ENCODE data around the gene GOLGB1.
"Not testable (repeated sequence)": the region's sequence is repeated elsewhere in the genome, so short reads cannot be mapped to it uniquely, and the experiment has no call there.

Gene GOLGB1

DNA sequence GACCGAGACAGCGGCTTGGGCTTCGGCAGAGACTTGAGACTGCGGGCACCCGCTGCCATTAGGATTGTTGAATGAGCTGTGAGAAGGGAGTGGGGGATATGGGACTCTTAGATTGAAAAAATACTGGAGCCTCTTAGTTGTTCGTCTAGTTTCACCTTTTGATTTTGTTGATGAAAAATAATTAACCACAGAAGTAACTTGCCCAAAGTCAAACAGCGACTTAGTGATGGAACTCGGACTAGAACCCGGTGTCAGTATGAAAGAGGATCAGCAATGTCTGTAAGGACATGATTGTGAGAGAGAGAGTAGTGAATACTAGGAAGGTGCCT, 510 bp upstream of the GOLGB1 start:
- no peak for TF ChIP-seq EZH2phosphoT487 (IDR thresholded peaks at IDR 0.05; ENCODE audit: low read depth)
- TF ChIP-seq, protein P1, sequence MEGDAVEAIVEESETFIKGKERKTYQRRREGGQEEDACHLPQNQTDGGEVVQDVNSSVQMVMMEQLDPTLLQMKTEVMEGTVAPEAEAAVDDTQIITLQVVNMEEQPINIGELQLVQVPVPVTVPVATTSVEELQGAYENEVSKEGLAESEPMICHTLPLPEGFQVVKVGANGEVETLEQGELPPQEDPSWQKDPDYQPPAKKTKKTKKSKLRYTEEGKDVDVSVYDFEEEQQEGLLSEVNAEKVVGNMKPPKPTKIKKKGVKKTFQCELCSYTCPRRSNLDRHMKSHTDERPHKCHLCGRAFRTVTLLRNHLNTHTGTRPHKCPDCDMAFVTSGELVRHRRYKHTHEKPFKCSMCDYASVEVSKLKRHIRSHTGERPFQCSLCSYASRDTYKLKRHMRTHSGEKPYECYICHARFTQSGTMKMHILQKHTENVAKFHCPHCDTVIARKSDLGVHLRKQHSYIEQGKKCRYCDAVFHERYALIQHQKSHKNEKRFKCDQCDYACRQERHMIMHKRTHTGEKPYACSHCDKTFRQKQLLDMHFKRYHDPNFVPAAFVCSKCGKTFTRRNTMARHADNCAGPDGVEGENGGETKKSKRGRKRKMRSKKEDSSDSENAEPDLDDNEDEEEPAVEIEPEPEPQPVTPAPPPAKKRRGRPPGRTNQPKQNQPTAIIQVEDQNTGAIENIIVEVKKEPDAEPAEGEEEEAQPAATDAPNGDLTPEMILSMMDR (IDR thresholded peaks at IDR 0.05; ENCODE audit: low read depth, low read length) = no peak
- Histone ChIP-seq H2AFZ (ENCODE audit: low read depth, low read length) (no peak overlapping the region), H3K9me3 (ENCODE audit: insufficient read depth, low read length) (no peaks in the 10 kb centered on the region), H3K27me3 (ENCODE audit: low read depth, low read length) (no peaks in the 10 kb centered on the region), H3K27ac (ENCODE audit: low read length) (no peak overlapping the region), H4K20me1 (ENCODE audit: insufficient read depth, low read length) (peaks cover 5% of the 10 kb centered on the region; the same call in 1 of the 2 replicates), H3K79me2 (ENCODE audit: low read length) (peaks cover 30% of the 10 kb centered on the region), H3K4me3 (ENCODE audit: low read length) (peak overlapping the region; percentile 95), H3K4me1 (ENCODE audit: low read length) (peaks cover 26% of the 10 kb centered on the region), H3K9ac (ENCODE audit: low read length) (peak overlapping the region; percentile 69), H3K4me2 (ENCODE audit: low read length) (peak overlapping the region; percentile 85), H3K36me3 (replicated peaks; ENCODE audit: low read depth, low read length) (no peaks in the 10 kb centered on the region)

DNA sequence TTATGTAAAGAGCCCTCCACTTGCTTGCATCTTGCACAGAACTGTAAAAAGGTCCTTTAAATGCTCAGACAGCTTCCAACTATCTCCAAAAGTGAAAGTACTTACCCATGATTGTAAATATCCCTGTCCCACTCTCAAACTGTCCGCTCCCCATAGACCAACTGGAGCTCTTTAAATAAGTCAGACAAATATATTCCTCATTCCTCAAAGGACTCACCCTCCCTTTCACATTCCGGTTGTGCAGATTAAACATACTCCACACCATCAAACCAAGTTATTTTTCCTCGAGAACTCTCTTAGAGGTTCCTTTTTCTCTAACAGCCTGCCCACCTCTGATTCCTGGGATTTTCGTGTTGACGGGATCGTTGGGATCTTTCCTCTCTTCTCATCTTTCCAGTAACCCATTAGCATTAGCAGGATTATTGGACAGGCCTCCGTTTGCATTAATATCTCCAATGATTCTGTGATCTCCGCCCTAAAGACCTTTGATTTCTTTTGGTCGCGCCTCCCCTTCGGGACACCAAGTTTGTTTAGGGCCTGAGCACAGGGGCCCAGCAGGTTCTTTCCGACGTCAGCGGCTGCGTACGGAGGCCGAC, 763 bp downstream of the GOLGB1 start:
- no peaks in the 10 kb centered on the region for H3K36me3 ChIP-seq (replicated peaks; ENCODE audit: low read depth, low read length)
- no peaks in the 10 kb centered on the region for H3K9me3 ChIP-seq (ENCODE audit: insufficient read depth, low read length)
- peak overlapping the region; percentile 54 for H3K27ac ChIP-seq (ENCODE audit: low read length)
- H3K9ac ChIP-seq (ENCODE audit: low read length) = peak overlapping the region; percentile 77
- H2AFZ ChIP-seq (ENCODE audit: low read depth, low read length) = peak overlapping the region; percentile 66; the same call in 1 of the 2 replicates
- peaks cover 26% of the 10 kb centered on the region for H3K4me1 ChIP-seq (ENCODE audit: low read length)
- H3K4me3 ChIP-seq (ENCODE audit: low read length) = peak overlapping the region; percentile 95
- H3K4me2 ChIP-seq (ENCODE audit: low read length) = peak overlapping the region; percentile 92
- H3K27me3 ChIP-seq (ENCODE audit: low read depth, low read length) = no peaks in the 10 kb centered on the region
- TF ChIP-seq EZH2phosphoT487 (IDR thresholded peaks at IDR 0.05; ENCODE audit: low read depth) = no peak
- TF ChIP-seq, protein P1 (IDR thresholded peaks at IDR 0.05; ENCODE audit: low read depth, low read length) = no peak
- peaks cover 9% of the 10 kb centered on the region; the same call in 1 of the 2 replicates for H4K20me1 ChIP-seq (ENCODE audit: insufficient read depth, low read length)
- peaks cover 30% of the 10 kb centered on the region for H3K79me2 ChIP-seq (ENCODE audit: low read length)

DNA sequence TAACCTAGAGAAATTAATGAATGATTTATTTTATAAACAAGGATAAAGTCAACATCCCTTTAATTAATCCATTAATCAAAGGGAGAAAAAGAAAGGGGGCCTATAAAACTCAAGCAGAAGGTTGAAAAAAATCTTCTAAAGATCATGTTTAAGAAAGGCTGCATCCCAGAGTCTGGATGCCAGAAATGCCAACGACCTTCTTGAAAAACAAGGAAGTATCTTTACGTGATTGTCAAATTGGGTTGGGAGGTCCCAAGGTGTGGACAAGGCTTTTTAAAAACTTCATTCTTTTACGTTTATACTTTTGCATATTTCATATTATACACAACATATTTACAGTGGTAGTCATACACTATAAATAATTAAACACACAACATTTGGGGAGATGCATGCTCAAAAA, 1.6 kb downstream of the GOLGB1 start:
- TF ChIP-seq, protein P1 (IDR thresholded peaks at IDR 0.05; ENCODE audit: low read depth, low read length) = no peak
- TF ChIP-seq EZH2phosphoT487 (IDR thresholded peaks at IDR 0.05; ENCODE audit: low read depth) = no peak
- Histone ChIP-seq H3K27me3 (ENCODE audit: low read depth, low read length) (no peaks in the 10 kb centered on the region), H3K79me2 (ENCODE audit: low read length) (peaks cover 34% of the 10 kb centered on the region), H2AFZ (ENCODE audit: low read depth, low read length) (no peak overlapping the region), H3K9me3 (ENCODE audit: insufficient read depth, low read length) (no peaks in the 10 kb centered on the region), H3K36me3 (replicated peaks; ENCODE audit: low read depth, low read length) (no peaks in the 10 kb centered on the region), H4K20me1 (ENCODE audit: insufficient read depth, low read length) (peaks cover 9% of the 10 kb centered on the region; the same call in 1 of the 2 replicates), H3K9ac (ENCODE audit: low read length) (peak overlapping the region; percentile 77; the same call in 1 of the 2 replicates), H3K4me1 (ENCODE audit: low read length) (peaks cover 26% of the 10 kb centered on the region), H3K4me3 (ENCODE audit: low read length) (peak overlapping the region; percentile 95), H3K4me2 (ENCODE audit: low read length) (peak overlapping the region; percentile 92), H3K27ac (ENCODE audit: low read length) (no peak overlapping the region)

DNA sequence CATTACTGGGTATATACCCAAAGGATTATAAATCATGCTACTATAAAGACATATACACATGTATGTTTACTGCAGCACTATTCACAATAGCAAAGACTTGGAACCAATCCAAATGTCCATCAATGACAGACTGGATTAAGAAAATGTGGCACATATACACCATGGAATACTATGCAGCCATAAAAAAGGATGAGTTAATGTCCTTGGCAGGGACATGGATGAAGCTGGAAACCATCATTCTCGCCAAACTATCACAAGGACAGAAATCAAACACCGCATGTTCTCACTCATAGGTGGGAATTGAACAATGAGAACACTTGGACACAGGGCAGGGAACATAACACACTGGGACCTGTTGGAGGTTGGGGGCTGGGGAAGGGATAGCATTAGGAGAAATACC, 6.4 kb downstream of the GOLGB1 start:
- not testable (repeated sequence) for H3K9ac ChIP-seq (ENCODE audit: low read length); H2AFZ ChIP-seq (ENCODE audit: low read depth, low read length); H3K4me2 ChIP-seq (ENCODE audit: low read length); H3K27me3 ChIP-seq (ENCODE audit: low read depth, low read length); H3K27ac ChIP-seq (ENCODE audit: low read length); H3K4me1 ChIP-seq (ENCODE audit: low read length); H3K36me3 ChIP-seq (replicated peaks; ENCODE audit: low read depth, low read length); H3K9me3 ChIP-seq (ENCODE audit: insufficient read depth, low read length); H3K4me3 ChIP-seq (ENCODE audit: low read length)
- Histone ChIP-seq H4K20me1 (ENCODE audit: insufficient read depth, low read length) (peaks cover 13% of the 10 kb centered on the region; the same call in 1 of the 2 replicates), H3K79me2 (ENCODE audit: low read length) (peaks cover 32% of the 10 kb centered on the region)
